Activated CD8-positive, alpha-beta memory T cell treated with anti-CD3 and anti-CD28 coated beads, Interleukin-2, amount 50 U/mL, for 1 hour (primary cell): ENCODE measurements around the gene SCML1.

ENCODE experiments used
- DNase-seq: peaks from one replicate; pipeline ENCODE4 v3.0.0-alpha.2; 2020; ENCODE audit errors: extremely low read depth

Gene SCML1

DNA sequence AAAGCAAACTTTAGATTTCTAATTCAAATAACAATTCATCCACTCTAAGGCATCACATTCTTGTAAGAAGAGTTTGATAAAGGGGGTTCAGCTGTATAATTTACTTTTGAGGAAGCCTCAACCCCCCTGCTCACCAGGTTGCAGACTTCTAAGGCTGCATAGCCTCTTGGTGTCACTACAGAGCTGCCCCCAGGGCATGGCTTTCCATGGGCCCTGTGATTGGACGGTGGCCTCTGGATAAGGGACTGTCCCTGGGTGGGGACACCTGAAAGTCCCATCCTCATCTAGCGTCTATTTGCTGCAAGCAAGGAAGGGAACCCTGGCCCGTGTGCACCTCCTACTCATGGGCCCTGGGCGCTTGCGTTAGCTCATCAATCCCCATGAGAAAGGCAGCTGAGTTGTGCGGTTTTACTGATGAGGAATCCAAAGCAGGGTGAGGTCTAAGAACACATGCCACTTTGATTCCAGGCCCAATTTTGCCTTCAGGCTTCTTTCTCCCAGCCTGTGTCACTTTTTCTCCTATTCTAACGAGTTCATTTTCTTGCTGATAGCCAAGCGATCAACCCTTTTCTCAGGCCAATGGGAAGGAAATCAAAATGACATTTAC lies 51.8 kb downstream of the SCML1 start:
- no peak for DNase-seq

DNA sequence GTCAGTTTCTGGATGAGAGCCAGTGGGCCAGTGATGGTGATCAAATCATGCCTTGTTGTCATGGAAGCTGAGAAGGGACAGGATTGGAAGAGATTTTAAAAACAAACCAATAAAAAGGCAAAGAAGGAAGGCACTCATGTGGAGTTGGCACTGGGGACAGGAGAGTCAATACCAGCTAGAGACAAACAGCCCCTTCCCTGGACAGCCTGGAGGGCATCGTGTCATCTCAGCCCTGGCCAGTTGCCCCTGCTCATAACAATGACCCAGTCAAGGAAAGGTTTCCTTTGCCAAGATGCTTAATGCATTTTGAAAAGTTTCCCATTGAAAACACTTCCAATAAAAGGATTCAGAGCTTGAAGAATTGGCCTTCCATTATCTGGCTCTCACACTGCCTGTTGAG lies 55.5 kb downstream of the SCML1 start:
- DNase-seq, result no peak

DNA sequence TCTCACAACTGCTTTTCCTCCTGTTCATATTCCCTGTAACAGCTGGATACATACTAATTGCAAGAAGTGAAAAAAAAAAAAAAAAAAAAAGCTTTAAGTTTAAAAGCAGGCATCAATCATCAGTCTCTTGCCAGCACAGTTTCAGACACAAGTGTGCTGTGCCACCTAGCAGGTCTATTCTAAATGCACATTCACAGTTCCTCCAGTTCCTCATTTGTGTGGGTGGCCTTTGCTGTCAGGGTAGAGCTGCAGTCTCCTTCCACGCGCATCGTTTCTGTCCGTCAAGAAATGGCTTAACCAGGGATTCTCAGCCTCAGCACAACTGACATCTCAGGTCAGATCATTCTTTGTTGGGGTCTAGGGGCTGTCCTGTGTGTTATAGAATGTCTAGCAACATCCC lies 61.6 kb downstream of the SCML1 start:
- no peak for DNase-seq

DNA sequence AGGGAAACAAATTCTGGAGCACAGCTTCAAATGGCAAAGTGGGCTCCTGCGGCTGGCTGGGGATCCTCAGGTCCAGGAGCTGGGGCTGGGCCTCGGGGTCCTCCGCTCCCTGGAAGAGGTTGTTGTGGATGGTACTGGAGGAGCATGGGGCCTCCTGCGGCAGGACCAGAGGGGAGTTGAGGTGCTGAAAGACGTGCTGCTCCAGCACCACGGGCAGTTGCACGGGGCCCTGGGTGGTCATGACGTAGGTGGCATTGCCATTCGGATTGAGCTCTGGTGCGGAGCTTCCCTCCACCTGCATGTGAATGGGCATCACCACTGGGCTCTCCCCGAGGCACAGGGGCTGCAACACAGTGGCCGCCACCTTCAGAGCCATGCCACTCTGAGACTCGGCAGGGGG lies 64.1 kb downstream of the SCML1 start:
- DNase-seq, result no peak

DNA sequence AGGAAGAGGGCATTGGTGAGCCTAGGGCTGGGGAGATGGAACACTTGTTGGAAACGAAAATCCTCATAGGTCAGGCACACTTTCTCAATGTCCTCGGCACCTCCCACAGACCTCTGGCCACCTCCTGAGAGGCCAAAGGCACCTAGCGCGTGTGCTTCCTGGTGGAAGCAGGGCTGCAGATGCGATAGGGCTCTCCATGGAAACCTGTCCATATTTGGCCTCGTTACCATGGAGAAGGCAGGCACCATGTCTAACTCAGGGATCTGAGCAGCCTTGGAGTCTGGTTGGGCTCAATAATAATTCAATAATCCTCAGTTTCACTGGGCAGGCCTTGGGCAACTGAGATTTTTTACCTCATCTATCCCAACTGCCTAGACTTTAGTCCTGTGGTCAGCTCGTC lies 65.5 kb downstream of the SCML1 start:
- no peak for DNase-seq

DNA sequence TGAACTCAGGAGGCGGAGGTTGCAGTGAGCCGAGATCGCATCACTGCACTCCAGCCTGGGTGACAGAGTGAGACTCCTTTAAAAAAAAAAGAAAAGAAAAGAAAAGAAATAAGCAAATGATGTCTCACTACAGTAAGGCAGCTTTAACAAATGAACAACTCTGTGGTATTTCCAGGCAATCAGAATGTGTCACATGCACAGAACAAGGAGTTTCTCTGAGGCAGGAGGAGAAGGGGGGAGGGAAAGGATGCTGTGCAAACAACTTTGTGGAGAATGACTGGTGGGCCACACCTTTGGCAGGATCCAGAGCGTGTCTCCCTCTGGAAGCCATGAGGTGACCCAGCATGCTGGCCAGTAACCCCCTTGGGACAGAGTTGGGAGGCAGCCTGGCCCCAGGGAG lies 66.2 kb downstream of the SCML1 start:
- no peak for DNase-seq
